GM21447 (cell line): ENCODE data around the gene SMCO2.

ENCODE experiments used
- ATAC-seq: cut with Tn5 transposase; IDR thresholded peaks from one replicate; pipeline ENCODE4 v1.9.1; 2021; ENCODE audit not compliant: unreplicated experiment

SMCO2 gene

DNA sequence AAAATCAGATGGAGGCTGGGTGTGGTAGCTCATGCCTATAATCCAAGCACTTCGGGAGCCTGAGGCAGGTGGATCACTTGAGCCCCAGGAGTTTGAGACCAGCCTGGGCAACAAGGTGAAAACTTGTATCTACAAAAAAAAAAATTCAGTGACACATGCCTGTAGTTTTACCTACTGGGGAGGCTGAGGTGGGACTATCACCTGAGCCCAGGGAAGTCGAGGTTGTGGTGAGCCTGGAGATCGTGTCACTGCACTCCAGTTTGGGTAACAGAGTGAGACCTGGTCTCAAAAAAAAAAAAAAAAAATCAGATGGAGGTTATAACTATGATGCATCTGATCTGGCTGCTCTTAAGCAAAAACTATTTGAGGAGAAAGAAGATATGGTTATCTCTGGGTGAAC is 50.9 kb downstream of the SMCO2 start:
- no peak for ATAC-seq

DNA sequence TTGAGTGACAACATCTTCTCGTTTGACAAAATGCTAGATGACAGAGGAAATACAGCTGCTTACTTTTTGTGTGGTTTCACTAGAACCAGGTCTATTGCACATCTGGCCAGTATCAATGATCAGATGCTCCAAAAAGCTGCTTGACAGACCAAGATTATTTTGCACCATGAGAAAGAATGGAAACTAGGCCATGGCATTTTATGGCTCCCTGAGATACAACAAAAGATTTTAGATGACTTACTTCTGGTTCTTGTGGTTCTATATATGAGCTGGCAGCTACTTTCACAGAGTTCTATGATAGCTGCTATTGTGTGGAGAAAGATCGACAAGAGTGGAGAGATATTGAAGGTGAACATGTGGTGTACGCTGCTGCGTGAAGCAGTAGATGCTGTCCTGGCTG is 51.6 kb downstream of the SMCO2 start:
- ATAC-seq = peak; percentile 66

DNA sequence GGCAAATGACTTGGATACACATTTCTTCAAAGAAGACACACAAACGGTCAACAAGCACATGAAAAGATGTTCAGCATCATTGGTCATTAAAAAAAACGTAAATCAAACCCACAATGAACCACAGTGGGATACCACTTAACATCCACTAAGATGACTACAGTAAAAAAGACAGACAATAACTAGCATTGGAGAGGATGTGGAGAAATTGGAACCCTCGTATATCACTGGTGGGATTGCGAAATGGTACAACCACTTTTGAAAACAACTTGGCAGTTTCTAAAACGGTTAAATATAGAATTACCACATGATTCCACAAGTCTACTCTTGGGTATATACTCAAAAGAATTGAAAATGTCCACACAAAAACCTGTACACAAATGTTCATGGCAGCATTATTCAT is 52.2 kb downstream of the SMCO2 start:
- no peak for ATAC-seq

DNA sequence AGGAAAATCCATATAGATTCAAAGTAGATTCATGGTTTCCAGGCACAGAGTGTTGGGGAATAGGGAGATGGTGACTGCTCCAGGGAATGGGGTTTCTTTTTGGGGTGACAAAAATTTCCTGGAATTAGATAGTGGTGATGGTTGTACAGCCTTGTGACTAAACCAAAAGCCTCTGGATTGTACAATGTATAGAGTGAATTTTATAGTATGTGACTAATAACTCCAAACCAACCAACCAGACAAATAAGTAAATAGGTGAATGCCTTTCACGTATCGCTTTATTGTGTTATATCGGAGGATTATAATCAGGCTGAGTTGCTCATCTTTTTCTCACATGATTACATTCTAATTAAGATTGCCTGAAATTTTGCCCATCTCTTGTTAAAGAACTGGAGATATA is 52.8 kb downstream of the SMCO2 start:
- ATAC-seq = no peak

DNA sequence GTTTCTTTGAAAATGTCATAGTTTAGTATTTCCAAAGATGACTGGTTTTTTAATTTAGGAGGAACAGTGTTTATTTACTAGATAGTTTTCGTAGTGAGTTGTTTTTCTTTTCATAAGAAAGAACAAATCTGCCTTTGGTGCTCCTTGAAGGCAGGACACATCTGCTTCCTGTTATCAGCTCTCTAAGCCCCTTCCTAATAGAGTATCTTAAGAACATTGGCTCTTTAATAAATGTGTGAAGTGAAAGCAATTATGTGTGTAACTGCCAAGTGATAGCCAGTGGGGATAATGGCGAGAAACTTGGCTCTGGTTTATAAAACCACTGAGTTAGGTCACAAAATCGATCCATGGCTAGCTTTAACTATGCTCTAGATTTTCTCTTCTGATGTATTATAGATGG is 54.0 kb downstream of the SMCO2 start:
- ATAC-seq = no peak

DNA sequence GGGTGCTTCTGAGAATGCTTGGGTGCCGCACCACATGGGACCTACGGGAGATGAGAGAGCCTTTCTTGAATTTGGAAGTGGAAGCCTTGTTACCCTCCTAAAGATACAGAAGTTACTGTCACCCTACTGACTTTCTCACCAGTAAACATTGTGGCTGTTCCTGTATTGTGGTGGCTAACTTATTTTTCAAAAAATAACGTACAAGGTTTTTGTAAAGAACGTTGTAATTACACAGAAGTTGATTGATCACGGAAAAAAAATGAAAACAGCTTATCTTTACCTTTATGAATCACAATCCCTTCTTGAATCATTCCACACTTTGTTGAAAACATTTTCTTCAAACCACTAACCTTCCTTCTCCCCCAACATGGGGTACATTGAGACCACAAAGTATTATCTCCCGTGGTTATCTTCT is 55.5 kb downstream of the SMCO2 start:
- no peak for ATAC-seq

DNA sequence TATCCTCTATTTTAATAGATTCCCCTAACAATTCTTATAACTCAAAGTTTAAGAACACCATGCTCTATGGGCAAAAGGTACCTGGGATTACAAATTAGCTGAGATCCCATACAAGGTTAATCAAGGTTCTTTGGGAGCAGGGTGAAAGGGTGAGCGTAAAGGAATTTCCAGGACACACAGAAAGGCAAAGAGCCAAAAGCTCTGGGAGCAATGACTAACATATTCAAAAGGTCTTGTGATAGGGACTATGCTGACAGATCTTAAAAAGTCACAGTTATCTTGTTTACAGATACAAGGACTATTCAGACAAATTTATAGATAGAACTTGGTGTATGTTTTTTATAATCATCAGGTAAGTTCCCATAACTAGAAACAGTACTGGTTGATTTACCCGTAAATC is 58.0 kb downstream of the SMCO2 start:
- no peak for ATAC-seq

DNA sequence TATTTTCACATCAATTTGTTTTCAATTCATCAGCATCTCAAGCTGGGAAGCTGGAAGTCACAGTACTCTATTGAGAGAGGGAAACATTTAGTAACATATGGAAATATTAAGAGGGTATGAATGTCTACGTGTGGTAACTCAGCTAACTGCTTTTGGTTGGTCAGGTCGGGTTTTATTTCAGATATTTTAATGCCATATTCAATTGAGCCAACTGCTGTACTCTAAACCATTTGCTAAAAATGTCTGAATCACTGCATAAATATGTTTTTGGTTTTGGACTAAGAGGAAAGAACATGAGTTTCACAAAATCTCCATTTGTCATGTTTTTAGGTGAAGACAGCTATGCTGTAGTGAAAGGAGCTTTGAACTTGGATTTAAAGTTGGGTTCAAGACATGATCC is 58.6 kb downstream of the SMCO2 start:
- no peak for ATAC-seq

DNA sequence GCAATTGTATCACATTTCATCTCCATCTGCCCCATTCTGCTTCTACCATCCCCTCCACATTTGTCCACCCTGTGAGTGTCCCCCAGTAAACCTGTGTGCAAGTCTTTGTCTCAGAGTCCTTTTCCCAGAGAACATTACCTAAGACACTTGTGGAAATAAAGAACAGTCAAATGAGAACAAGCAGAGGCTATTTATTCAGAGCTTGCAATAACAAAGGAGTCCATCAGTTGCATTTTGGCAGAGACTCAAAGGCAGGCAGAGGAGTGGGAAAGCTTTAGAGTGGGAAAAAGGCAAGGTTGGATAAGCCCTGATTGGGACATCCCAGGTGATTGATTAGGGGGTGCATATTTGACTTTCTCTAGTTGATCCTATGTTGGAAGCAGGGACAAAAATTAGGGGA is 59.2 kb downstream of the SMCO2 start:
- ATAC-seq = no peak

DNA sequence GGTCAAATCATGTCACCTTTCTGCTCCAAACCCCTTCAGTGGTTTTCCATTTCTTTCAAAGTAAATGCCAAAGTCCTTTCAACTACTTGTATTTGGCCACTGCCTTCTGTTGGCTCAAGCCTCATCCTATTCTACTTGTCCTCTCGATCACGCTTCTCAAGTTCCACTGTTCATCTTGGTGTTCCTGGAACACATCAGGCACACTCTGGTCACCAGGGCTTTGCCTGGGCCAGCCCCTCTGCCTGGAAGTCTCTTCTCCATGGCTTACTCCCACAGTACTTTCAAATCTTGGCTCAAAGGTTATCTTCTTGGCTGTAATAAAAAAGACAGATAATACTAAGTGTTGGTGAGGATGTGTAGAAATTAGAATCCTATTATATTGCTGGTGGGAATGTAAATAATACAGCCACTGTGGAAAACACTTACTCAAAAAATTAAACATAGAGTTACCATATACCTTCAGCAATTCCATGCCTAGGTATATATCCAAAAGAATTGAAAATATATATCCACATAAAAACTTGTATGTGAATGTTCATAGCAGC is 60.2 kb downstream of the SMCO2 start:
- ATAC-seq = no peak

DNA sequence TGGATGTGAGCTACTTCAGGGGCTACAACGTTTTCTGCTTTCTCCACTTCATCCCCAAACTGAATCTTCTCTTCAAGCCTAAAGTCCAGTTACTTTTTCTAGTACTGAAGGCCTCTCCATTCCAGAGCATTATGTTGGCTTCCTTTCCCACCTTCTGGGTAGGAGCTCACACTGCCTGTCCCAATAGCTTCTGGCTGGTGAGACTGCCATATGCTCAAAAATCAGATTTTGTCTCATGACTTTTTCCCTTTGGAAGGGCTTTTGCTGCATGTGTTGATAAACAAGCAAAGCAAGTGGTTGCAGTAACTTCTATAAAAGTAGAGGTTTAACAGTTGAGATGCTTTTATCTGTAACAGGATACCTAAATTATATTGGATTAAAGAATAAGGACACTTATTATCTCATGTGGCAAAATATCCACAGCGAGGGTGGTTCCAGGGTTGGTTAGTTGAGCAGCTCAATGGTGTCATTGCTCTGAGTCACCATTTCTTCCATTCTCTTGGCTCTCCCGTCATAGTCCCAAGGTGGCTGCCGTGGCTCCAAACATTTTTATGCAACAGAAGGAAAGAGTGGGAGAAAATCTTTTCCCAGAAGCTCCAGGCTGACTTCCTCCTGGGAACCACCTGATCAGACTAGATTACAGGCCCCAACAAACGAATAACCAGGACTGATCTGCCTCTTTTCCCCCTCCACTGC is 62.3 kb downstream of the SMCO2 start:
- no peak for ATAC-seq

DNA sequence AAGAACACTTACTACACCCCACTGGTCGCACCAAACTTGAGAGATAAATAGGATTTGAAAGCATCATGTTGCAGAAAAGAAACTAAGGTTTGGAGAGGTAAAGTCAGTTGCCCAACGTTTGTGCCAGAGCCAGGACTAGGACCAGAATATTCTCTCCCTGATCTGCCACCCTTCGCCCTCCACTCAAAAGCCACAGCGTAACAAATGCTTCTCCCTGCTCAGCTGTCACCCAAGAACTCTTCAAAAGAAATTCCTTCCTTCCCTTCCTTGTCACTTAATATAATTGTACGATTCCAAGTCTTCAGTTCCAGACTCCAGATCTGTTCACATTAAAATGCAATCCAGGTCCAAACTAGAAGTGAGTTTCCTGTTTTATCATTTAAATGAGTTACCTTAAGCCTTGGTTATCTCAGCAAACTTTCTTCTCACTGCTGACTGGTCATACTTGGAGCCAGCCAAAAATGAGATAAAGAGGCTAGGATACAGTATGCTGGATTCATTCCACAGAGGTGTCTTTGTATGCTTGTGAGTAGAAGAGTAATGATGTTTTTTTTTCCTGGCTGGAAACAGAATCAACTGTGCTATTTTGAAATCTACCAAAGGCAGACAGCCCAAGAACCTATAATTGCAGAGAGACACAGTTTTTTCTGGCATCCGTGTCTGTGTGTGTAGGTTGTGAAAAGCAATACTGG is 64.6 kb downstream of the SMCO2 start:
- no peak for ATAC-seq

DNA sequence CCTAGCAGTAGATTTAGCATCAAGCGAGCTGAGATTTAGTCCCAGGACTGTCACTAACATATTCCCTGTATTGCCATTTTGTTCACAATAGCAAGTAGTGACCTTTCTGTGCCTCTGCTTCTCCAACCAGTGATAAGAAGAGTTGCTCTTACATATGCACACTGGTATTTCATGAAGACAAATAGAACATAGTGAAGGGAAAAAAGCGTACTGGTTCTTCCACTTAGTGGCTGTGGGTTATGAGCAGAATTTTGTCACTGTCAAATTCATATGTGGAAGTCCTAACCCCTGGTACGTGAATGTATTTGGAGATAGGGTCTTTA is 65.1 kb downstream of the SMCO2 start:
- ATAC-seq = no peak

DNA sequence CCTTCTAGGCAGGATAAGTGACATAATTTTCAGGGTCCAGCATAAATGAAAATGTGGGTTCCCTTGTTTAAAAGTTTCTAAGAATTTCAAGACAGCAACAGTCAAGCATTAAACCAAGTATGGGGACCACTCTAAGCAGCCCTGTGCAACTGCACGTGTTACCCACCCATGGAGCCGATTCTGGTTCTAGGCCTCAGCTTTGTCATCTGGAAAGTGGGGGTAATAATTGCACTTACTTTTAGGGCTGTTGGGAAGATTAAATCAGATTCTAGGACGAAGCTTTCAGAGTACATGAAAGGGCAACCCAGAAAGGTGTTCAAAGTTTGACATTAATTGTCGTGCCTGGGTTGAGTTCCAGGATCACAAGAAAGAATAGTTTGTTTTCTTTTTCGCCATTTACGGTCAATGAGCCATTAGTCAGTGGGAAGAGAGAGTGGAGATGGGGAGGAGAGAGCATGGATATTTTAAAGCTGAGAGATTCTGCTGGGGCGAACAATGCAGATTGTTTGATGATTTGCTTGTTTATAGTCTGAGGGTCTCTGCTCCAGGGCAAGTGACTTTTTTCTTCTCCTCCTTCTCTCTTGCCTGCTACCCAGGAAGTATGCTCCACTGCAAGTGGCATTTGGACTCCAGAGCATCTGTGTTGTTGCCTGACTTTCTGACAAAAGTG is 66.8 kb downstream of the SMCO2 start:
- no peak for ATAC-seq

DNA sequence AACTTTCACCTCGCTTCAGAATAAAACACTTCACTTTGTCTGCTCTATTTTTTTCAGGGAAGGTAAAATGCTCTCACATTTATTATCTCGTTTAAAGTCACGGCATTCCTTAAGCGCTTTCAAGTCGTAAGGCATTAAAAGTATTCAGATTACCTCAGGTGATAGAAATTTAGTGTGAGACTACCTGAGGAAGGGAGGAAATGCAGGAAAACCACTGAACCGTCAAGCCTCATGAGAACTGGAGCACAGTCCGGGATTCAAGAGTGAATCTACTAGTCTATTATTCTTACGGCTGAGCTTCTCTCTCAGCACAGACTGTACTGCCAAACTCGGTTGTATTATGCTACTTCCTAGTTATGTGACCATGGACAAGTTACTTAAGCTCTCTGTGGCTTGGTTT is 69.1 kb downstream of the SMCO2 start:
- no peak for ATAC-seq

DNA sequence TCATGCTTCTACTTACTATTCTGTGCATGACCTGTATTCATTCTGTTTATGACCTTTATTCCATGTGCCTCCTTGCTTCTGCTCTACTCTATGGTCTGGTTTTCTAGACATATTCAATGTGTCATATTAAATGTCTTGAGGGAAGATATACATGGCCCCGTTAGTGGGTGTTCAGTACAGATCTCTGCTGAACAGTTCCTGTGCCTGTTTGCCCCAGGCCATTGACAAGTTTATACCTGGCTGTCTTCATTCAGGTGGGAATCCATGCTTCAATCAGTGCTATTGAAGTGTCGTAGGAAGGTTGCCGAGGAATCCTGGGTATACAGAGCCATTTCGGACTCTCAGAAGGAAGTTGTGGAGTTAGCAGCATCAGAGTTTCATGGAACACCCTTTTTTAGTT is 70.1 kb downstream of the SMCO2 start:
- ATAC-seq = no peak

DNA sequence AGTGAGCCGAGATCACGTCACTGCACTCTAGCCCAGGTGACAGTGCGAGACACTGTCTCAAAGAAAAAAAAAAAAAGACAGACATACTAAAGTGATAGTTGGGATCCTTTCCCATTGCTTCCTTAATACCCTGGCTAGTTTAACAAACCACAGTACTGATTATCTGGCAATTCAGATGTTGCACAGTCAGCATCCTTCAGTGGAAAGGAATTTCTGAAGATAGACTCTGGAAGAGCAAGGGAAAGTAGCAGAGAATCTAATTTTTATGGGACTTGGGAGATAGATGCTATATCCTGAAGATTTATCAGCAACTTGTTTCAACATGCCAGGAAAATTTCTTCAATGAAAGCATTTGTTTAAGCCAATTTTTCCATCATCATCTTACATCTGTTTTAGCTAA is 71.0 kb downstream of the SMCO2 start:
- no peak for ATAC-seq

DNA sequence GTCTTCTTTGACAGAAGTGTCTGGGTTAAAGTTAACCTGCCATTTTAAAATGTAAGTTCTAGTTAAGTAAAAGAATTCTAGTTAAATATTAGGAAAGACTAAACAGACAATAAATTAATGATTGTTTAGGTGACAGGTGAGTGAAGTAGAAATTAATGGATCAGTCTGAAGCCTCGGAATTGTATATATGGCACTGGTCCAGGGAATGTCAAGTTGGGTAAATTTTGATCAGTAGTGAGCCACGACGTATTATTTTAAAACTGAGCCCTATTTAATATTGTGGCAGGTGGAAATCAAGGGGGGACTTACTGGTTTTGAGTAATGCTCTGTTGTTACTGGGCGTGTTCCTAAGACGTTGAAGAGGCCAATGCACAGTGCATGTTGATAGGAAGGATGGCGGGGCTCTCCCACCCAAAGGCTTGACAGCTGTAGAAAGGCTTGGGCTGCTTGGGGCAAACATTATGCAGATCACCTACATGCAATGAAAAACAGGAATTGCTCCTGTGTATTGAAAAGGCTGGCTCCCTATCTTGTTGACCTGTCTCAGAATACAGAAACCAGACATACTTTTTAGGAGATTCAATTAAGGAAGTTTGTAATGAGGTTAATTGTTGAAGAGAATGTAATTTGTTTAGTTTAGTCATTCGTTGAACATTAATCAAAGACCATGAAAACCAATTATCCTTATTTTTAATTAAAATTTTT is 71.6 kb downstream of the SMCO2 start:
- no peak for ATAC-seq

DNA sequence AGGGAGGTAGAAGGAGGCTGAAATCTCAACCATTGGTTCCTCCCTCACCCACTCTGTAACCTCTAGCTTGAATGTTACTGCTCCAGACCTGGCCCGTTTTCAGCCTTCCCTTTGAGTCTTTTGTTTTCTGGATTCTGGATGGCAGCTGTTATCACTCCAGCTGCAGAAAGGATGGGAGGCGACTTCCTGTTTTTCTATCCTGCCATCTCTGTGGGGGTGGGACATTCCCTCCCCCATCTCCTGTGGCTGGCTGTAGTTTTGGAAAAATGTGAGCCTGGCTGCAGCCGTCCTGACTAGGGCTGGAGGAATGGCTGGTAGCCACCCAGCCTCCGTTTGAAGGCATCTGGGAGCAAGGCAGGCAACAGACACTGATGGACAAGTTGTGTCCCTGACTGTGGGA is 74.5 kb downstream of the SMCO2 start:
- no peak for ATAC-seq

DNA sequence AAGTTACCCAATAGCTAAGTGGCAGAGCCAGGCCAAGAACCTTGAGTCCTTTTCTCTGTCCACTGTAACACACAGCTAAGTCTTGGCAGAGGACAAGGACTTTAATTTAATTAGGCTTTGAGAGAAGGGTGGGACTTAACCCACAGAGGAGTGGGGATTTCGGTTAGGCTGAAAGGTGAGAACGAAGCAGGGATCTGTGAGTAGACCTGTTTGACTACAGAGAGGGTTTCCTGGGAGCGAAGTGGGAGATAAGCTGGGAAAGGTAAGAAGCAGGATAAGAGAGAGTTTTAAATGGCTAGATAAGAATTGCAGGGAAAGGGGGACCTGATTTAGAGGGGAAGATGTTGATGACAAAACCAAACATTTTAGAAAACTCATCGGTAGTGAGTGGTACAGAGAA is 75.4 kb downstream of the SMCO2 start:
- ATAC-seq = no peak

DNA sequence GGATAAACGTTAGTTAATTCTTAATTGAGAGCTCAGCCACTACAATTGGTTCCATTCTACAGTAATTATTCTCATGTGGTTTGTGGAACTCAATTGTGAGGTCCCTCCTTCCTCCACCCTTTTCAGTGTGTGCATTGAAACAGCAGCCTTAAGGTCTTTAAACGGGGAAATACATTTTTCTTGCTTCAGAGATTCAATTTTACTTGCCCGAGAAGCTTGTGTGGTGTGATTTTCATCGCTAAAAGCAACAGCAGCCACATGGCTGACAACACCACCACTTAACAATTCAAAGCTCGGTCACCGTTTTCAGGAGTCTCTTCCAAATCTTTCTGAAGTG is 76.7 kb downstream of the SMCO2 start:
- peak; percentile 9 for ATAC-seq
